ENCODE measurements around the gene ASRGL1. TPM values are rescaled to one million over a fixed set of nuclear protein-coding genes. Genes with fewer than 3 reads are reported as not detected.
"Not testable (repeated sequence)": the region's sequence is repeated elsewhere in the genome, so short reads cannot be mapped to it uniquely, and the experiment has no call there.

ASRGL1 gene
- total RNA-seq, 6 donors from 2014 or later, result 31.2 to 82.8 (median 49.3) TPM

DNA sequence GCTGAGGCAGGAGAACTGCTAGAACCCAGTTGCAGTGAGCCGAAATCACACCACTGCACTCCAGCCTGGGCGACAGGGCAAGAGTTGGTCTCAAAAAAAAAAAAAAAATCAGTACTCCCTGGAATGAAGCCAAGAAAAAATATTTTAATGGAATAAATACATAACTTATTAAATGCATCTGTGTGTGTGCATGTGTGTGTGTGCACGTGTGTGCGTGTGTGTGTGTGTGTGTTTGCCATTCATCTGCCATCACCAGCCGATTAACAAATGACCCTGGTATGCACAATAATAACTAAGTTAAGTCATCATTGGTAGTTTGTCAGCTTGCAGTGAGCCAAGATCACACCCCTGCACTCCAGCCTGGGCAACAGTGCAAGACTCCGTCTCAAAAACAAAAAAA is 46.6 kb downstream of the ASRGL1 start:
- TF ChIP-seq CTCF (IDR thresholded peaks at IDR 0.05), result no peak
- no peak for TF ChIP-seq POLR2AphosphoS5 (IDR thresholded peaks at IDR 0.05)
- TF ChIP-seq EP300 (IDR thresholded peaks at IDR 0.05), result no peak
- no peak for TF ChIP-seq POLR2A (IDR thresholded peaks at IDR 0.05)
- no peaks in the 10 kb centered on the region for H3K36me3 ChIP-seq
- DNase-seq, result no peak
- no peak for ATAC-seq (ENCODE audit: low FRiP score in 2 of 2)
- 65 to 73% methylated on average over 6 of the region's 6 CpGs for WGBS, 2 donors
- H3K9me3 ChIP-seq, result no peaks in the 10 kb centered on the region
- H3K27ac ChIP-seq, result no peak overlapping the region
- H3K27me3 ChIP-seq, result no peaks in the 10 kb centered on the region
- H3K4me1 ChIP-seq, result peaks cover 6 to 10% (median 8%) of the 10 kb centered on the region in 4 donors
- no peak overlapping the region for H3K4me3 ChIP-seq

GRCh38 chr11:62386083-62386482 is 48.8 kb downstream of the ASRGL1 start:
- not testable (repeated sequence) for H3K4me3 ChIP-seq; H3K4me1 ChIP-seq; H3K9me3 ChIP-seq; ATAC-seq (ENCODE audit: low FRiP score in 2 of 2); H3K36me3 ChIP-seq; H3K27me3 ChIP-seq; DNase-seq; H3K27ac ChIP-seq
- WGBS, 2 donors, result 87 to 88% methylated on average over 3 of the region's 3 CpGs

DNA sequence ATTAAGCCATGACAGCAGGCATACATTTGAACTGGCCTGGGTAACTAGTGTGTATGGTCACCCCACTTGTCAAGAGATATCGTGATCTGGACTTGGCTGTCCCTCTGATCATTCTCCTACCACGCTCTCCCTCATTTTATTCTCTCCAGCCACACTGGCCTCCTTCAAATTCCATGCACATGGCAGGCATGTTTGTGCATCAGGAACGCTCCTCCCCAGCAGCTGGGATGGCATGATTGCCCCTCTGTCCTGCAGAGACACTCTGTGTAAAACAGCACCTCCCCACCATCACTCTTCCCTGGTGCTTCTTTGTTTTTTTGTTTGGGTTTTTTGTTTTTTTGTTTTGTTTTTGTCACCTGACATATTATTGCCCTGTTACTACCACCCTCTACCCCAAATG is 50.1 kb downstream of the ASRGL1 start:
- Histone ChIP-seq H3K4me1 (no peaks in the 10 kb centered on the region), H3K9me3 (no peaks in the 10 kb centered on the region), H3K27me3 (no peaks in the 10 kb centered on the region), H3K27ac (no peak overlapping the region), H3K4me3 (no peak overlapping the region), H3K36me3 (peaks cover 0 to 15% (median 4%) of the 10 kb centered on the region in 4 donors)
- 96 to 97% methylated on average over 3 of the region's 3 CpGs for WGBS, 2 donors
- no peak for TF ChIP-seq CTCF (IDR thresholded peaks at IDR 0.05)
- TF ChIP-seq EP300 (IDR thresholded peaks at IDR 0.05), result no peak
- no peak for TF ChIP-seq POLR2A (IDR thresholded peaks at IDR 0.05)
- no peak for TF ChIP-seq POLR2AphosphoS5 (IDR thresholded peaks at IDR 0.05)
- ATAC-seq (ENCODE audit: low FRiP score in 2 of 2) (no peak), DNase-seq (no peak)

- Histone ChIP-seq H3K4me3 (no peak overlapping the region), H3K27me3 (no peaks in the 10 kb centered on the region), H3K27ac (no peak overlapping the region), H3K4me1 (no peaks in the 10 kb centered on the region), H3K36me3 (peaks cover 0 to 15% (median 4%) of the 10 kb centered on the region in 4 donors), H3K9me3 (no peaks in the 10 kb centered on the region)
- no peak for ATAC-seq (ENCODE audit: low FRiP score in 2 of 2)
- TF ChIP-seq POLR2AphosphoS5 (IDR thresholded peaks at IDR 0.05) (no peak), EP300 (IDR thresholded peaks at IDR 0.05) (no peak), POLR2A (IDR thresholded peaks at IDR 0.05) (no peak), CTCF (IDR thresholded peaks at IDR 0.05) (no peak)
- no peak for DNase-seq
- WGBS, 2 donors, result 82 to 89% methylated on average over 11 of the region's 11 CpGs
Observed at GRCh38 chr11:62388999-62389398, 51.8 kb downstream of the ASRGL1 start.

- no peak for DNase-seq
Observed at GRCh38 chr11:62390237-62390636, 53.0 kb downstream of the ASRGL1 start.

More at GRCh38 chr11:62390237-62390636, 53.0 kb downstream of the ASRGL1 start:
- Histone ChIP-seq H3K4me1 (peaks cover 3 to 8% (median 4%) of the 10 kb centered on the region in 4 donors), H3K9me3 (no peaks in the 10 kb centered on the region), H3K27me3 (no peaks in the 10 kb centered on the region), H3K36me3 (peaks cover 0 to 15% (median 4%) of the 10 kb centered on the region in 4 donors), H3K27ac (no peak overlapping the region), H3K4me3 (no peak overlapping the region)
- WGBS, 2 donors, result 72 to 86% methylated on average over 4 of the region's 5 CpGs
- TF ChIP-seq POLR2A (IDR thresholded peaks at IDR 0.05) (no peak), POLR2AphosphoS5 (IDR thresholded peaks at IDR 0.05) (no peak), EP300 (IDR thresholded peaks at IDR 0.05) (no peak), CTCF (IDR thresholded peaks at IDR 0.05) (no peak)
- no peak for ATAC-seq (ENCODE audit: low FRiP score in 2 of 2)

Data from upper lobe of left lung (tissue), 6 donors.